Transverse colon (tissue), 4 donors: ENCODE data around the gene SCG5.

Experiments
- CTCF ChIP-seq, 5 experiments: fragments of 200-600 bp in 3 of 5; fragments of 450-650 bp in 2 of 5; sonication (generic) in 3 of 5; IDR thresholded peaks; 1 replicate in 2 of 5; 2 replicates in 3 of 5; pipeline ENCODE4 v1.5.1; 2016 to 2017; ENCODE audit warnings: antibody characterized with exemption in 5 of 5, inconsistent platforms in 3 of 5, mild to moderate bottlenecking in 2 of 5, moderate library complexity in 1 of 5
- EP300 ChIP-seq: sonication (generic); formaldehyde crosslinking; IDR thresholded peaks from one replicate; pipeline ENCODE4 v1.6.1; 2017; ENCODE audit warnings: antibody characterized with exemption, low read depth
- POLR2A ChIP-seq: fragments of 450-650 bp; IDR thresholded peaks from one replicate; pipeline ENCODE4 v1.6.1; 2016; ENCODE audit warnings: antibody characterized with exemption, mild to moderate bottlenecking, moderate library complexity
- POLR2AphosphoS5 ChIP-seq, 3 donors: sonication (generic); formaldehyde crosslinking; IDR thresholded peaks; one replicate each; pipeline ENCODE4 v1.6.1; 2016; ENCODE audit warnings: antibody characterized with exemption in 3 of 3

DNA sequence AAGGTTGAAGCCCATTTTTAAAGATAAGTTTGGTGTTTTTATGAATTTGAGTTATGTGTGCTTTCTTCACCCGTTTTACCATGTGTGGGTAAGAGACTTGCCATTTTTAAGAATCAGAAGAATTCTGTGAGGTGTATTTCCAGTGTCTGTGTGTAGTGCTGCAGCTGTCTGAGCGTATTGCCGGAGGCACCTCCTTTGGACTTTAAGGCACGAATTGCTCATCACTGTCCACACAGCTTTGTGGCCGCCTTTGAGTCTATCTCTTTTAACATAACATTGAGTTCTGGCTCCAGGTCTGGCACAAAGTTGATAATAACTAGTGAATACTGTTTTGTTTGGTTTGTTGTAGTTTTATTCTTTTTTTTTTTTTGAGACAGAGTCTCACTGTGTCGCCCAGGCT lies 25.8 kb downstream of the SCG5 start:
- TF ChIP-seq CTCF (IDR thresholded peaks at IDR 0.05) (no peak), POLR2A (no peak), EP300 (no peak), POLR2AphosphoS5 (IDR thresholded peaks at IDR 0.05) (no peak)
